Rectal smooth muscle tissue (tissue), 1 donor: ENCODE measurements around the gene CERS6.
"Not testable (repeated sequence)": the region's sequence is repeated elsewhere in the genome, so short reads cannot be mapped to it uniquely, and the experiment has no call there.

Experiments
- H3K27ac ChIP-seq: one replicate; pipeline ENCODE4 v1.7.0; 2013; ENCODE audit warnings: low read depth, low read length, inconsistent platforms
- H3K27me3 ChIP-seq: one replicate; pipeline ENCODE4 v1.7.0; 2013; ENCODE audit warnings: low read length; ENCODE audit not compliant: control insufficient read depth, insufficient read depth
- H3K36me3 ChIP-seq: one replicate; pipeline ENCODE4 v1.7.0; 2013; ENCODE audit warnings: low read length; ENCODE audit not compliant: control insufficient read depth, insufficient read depth
- H3K4me1 ChIP-seq: one replicate; pipeline ENCODE4 v1.7.0; 2013; ENCODE audit warnings: low read length; ENCODE audit not compliant: control insufficient read depth, insufficient read depth
- H3K4me3 ChIP-seq: one replicate; pipeline ENCODE4 v1.7.0; 2013; ENCODE audit warnings: low read length
- H3K9ac ChIP-seq: one replicate; pipeline ENCODE4 v1.7.0; 2013; ENCODE audit warnings: low read length

CERS6 gene

DNA sequence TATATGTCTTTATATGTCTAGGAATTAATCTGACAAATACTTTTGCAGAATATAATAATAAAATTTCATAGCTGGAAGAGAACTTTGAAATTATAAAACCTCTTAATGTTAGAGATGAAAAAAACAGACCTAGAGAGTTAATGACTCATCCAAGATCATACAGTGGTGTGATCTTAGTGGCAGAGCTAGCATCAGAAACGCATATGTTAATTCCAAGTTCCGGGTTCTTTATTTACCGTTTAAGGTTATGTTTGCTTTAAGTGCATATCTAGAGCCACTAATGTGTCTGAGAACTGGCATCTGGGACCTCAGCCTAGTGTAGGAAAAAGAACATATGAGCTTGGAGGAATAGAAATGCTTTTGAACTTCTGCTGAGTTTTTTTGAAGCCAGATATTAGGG lies 24.3 kb downstream of the CERS6 start:
- no peaks in the 10 kb centered on the region for H3K4me1 ChIP-seq
- no peak overlapping the region for H3K27ac ChIP-seq
- H3K36me3 ChIP-seq: no peaks in the 10 kb centered on the region
- H3K27me3 ChIP-seq: no peaks in the 10 kb centered on the region
- H3K9ac ChIP-seq: no peak overlapping the region
- no peak overlapping the region for H3K4me3 ChIP-seq

DNA sequence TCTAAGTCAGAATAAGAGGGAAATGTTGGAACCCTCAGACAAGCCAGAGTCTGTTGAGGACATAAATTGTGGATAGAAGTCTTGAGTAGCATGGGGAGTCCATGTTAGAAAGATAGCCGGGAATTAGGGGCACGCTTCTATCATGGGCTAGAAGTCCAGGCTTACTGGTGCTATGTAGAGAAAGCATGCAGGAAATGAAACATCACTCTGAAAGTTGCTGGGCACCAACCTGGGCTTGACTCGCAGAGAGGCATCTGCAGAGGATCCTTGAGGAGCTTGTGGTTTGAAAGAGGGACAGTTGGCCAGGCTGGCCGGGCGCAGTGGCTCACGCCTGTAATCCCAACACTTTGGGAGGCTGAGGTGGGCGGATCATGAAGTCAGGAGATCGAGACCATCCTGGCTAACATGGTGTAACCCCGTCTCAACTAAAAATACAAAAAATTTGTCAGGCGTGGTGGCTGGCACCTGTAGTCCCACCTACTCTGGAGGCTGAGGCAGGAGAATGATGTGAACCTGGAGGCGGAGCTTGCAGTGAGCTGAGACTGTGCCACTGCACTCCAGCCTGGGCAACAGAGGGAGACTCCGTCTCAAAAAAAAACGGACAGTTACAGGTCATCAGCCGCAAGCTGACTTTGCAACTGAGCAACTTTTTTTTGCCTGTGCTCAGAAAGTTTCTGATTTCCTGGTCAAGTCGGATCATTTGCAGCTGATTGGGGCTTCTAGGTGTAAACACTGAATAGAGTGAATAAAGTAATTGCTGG lies 24.9 kb downstream of the CERS6 start:
- H3K9ac ChIP-seq: no peak overlapping the region
- no peaks in the 10 kb centered on the region for H3K4me1 ChIP-seq
- no peak overlapping the region for H3K4me3 ChIP-seq
- H3K27ac ChIP-seq: no peak overlapping the region
- no peaks in the 10 kb centered on the region for H3K36me3 ChIP-seq
- H3K27me3 ChIP-seq: no peaks in the 10 kb centered on the region

DNA sequence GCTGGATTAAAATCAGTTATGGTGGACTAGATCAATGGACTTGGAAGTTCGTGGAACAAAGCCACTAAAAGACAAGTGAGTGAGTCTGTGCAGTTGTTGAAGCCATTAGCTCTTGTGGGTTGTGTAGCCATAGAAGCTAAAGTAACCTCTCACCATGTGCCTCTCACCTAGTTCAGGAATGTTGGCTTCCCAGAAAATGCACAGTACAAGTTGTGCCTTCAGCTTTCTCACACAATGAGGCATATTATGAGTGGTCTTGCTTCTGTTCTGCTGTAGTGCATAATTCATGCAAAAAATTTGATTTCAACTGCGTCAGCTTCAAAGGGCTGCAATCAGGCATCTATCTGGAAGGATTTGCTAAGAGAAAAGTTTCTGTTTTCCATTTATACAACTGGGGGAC lies 26.2 kb downstream of the CERS6 start:
- Histone ChIP-seq H3K4me3 (no peak overlapping the region), H3K27ac (no peak overlapping the region), H3K4me1 (no peaks in the 10 kb centered on the region), H3K9ac (no peak overlapping the region), H3K27me3 (no peaks in the 10 kb centered on the region), H3K36me3 (no peaks in the 10 kb centered on the region)

DNA sequence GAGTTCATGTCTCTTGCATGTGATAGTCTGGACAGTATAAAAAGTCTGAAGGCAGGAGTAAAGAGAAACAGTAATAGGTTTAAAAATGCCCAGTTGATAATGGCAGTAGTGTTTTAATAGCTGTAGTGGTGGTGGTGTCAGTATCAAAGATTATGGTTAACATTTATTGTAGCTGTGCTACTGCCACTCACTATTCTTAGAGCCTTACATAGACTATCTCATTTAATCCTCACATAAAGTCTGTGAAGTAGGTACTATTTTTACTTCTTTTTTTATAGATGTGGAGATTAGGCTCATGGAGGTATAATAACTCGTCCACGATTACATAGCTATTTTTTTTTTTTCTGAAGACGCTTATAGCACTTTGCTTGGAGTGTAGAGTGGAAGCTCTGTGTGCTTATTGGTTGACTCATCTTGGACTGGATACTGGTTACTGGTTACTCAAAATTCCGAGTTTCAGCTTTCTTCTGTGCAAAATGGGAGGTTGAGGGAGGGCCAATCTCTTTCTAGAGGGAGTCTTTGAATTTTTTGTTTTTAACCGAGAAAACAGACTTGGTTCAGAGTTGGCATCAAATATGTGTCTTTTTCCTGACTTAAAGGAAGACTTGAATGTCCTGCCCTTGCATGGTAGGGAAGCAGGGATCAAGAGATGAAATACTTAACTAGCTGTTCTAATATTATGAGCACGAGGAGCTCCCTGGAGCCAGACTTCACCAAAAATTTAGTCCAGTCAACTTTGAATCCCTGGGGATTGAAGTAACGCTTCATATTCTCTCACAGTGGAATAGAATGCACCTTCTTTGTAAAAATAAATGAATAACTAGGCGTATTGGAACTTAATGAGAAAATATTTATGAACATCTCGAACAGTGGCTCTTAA lies 27.1 kb downstream of the CERS6 start:
- no peaks in the 10 kb centered on the region for H3K36me3 ChIP-seq
- no peaks in the 10 kb centered on the region for H3K27me3 ChIP-seq
- H3K4me1 ChIP-seq: no peaks in the 10 kb centered on the region
- H3K27ac ChIP-seq: no peak overlapping the region
- H3K9ac ChIP-seq: no peak overlapping the region
- no peak overlapping the region for H3K4me3 ChIP-seq

DNA sequence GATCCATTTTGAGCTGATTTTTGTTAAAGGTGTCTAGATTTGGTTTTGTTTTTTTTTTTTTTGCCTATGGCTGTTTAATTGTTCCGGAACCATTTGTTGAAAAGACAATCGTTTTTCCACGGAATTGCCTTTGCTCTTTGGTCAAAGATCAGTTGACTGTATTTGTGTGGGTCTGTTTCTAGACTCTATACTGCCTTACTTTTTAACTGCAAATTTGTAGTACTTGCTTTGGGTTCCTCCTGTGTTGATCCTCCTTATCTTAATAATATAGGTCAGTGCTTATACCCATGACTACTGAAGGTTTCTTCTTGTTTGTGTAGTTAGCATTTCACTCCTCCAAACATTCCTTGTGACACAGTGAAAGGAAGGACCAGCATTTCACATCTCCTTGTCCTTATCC lies 30.4 kb downstream of the CERS6 start:
- H3K9ac ChIP-seq: no peak overlapping the region
- no peak overlapping the region for H3K27ac ChIP-seq
- peaks cover 5% of the 10 kb centered on the region for H3K4me1 ChIP-seq
- no peaks in the 10 kb centered on the region for H3K36me3 ChIP-seq
- H3K27me3 ChIP-seq: no peaks in the 10 kb centered on the region
- H3K4me3 ChIP-seq: no peak overlapping the region

DNA sequence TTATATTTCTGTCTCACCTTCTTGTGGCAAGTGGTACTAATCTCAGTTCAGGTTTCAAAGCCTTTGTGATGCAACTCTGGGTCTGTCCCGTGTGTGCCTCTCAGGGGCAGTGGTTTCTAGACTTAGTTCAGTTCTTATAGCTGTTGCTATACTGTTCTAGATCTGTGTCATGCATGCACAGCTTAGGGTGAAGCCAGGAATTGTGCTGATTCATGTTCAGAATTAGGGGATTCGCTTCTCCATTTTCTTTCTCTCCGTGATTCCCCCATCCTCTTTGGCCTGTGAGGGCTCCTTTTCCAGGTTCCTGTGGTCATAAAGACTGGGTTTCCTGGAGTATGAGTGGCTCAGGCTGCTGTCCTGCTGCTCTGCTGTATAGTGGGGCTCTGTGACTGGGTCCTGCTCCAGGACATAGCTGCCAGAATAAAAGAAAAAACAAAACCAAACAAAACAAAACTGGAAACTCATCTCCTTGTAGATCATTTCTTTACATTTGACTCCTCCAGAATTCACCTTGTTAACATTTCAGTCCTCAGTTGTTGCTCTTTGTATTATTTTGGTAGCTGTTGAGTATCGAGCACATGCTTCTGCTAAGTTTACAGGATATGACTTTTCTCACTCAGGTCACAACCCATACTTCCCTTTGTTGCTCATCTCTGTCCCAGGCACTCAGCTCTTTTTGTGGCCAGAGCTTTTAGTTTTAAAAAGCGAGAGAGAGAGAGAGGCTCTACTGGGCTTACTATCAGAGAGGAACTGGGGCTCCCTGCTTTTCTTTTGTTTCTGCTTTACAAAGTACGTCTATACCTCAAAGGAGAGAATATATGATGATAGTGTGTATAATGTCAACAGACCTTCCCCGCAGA lies 34.2 kb downstream of the CERS6 start:
- Histone ChIP-seq H3K4me1 (peaks cover 5% of the 10 kb centered on the region), H3K9ac (no peak overlapping the region), H3K27ac (no peak overlapping the region), H3K4me3 (peak overlapping the region; percentile 34), H3K27me3 (no peaks in the 10 kb centered on the region), H3K36me3 (no peaks in the 10 kb centered on the region)

DNA sequence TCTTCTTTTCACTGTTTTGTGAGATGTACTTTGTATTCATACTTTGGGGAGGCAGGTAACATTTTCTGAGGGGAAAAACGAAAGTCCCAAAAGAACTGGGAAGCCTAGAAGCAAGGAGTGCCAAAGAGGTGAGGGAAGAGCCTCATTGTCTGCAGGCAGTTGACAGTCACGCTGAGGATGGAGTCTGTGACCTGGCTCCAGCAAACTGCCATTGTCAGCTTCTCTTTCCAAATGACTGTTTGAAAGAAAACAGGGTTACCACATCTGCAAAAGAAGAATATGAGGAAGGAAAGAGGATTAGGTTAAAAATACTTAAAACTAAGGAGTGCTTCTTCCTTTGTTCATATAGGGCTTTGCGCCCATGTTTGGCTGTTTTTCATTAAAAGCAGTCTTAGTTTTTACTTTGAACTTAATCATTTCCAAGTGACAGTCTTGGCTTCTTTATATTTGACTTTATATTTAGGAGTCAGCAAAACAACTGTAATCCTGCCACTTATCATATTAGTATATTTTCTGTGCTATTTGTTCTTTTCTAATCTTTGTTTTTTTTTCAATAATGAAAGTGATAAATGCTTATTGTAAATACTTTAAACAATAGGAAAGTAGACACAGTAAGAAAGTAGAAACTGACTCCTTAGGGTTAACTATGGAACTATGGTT lies 35.0 kb downstream of the CERS6 start:
- no peak overlapping the region for H3K27ac ChIP-seq

DNA sequence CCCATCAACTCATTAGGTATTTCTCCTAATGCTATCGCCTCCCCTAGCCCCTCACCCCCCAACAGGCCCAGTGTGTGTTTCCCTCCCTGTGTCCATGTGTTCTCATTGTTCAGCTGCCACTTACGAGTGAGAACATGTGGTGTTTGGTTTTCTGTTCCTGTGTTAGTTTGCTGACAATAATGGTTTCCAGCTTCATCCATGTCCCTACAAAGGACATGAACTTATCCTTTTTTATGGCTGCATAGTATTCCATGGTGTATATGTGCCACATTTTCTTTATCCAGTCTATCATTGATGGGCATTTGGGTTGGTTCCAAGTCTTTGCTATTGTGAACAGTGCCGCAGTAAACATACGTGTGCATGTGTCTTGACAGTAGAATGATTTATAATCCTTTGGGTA lies 35.7 kb downstream of the CERS6 start:
- H3K27me3 ChIP-seq, H3K9ac ChIP-seq, H3K27ac ChIP-seq, H3K4me1 ChIP-seq, H3K36me3 ChIP-seq, H3K4me3 ChIP-seq: not testable (repeated sequence)

More for the DNA sequence above, 35.0 kb downstream of the CERS6 start:
- Histone ChIP-seq H3K36me3 (no peaks in the 10 kb centered on the region), H3K27me3 (no peaks in the 10 kb centered on the region), H3K9ac (no peak overlapping the region), H3K4me1 (peaks cover 5% of the 10 kb centered on the region), H3K4me3 (peak overlapping the region; percentile 34)

DNA sequence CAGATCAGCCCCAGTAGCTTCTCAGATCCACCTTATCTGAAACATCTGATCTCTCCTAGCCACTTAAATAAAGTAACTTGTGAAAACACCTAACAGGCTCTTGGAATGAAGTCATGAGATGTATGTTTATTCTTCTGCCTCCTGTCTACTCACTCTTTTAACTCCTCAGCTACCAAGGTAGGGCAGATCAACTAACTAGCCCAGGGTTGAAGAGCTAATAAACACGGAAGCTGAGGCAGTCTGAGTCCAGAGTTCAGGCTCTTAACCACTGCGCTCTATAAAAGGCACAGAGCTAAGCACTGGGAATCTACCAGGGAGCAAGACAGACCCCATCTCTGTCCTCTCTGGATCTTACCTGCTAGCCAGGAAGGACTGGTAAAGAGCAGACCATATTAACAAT lies 37.1 kb downstream of the CERS6 start:
- not testable (repeated sequence) for H3K27me3 ChIP-seq, H3K4me1 ChIP-seq, H3K9ac ChIP-seq, H3K36me3 ChIP-seq, H3K4me3 ChIP-seq, H3K27ac ChIP-seq

DNA sequence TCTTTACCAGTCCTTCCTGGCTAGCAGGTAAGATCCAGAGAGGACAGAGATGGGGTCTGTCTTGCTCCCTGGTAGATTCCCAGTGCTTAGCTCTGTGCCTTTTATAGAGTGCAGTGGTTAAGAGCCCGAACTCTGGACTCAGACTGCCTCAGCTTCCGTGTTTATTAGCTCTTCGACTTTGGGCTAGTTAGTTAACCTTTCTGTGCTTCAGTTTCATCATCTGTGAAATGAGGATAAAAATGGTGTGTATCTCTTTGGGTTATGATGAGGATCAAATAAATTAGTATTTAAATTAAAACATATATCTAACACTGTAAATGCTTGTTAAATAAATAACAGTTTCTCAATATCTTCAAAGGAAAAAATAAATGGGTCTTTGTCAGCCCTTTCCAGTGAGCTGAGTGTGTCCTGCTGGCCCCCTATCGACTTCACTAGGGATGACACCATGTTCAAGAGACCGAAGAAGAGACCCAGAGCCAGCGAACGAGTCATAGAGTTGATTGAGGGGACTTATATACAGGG lies 38.2 kb downstream of the CERS6 start:
- no peak overlapping the region for H3K27ac ChIP-seq
- no peak overlapping the region for H3K4me3 ChIP-seq

DNA sequence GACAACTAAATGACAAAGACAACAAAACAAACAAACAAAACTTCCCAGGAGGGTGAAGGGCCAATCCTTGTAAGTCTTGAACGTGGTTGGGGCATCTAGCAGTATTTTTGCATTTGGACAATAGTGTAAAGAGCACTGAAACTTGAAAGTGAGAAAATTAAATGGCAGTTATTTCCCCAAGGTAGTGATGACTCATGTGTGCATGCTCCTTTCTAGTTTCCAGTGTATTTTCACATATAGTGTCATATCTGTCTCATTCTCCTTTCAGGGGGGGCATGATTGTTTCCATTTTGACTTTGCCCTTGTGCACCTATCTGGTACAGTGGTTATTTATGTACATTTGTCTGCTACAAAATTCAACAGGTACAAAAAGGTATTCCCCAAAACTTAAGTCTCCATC lies 39.5 kb downstream of the CERS6 start:
- Histone ChIP-seq H3K27ac (no peak overlapping the region), H3K4me1 (no peaks in the 10 kb centered on the region), H3K36me3 (no peaks in the 10 kb centered on the region), H3K9ac (no peak overlapping the region), H3K4me3 (no peak overlapping the region), H3K27me3 (no peaks in the 10 kb centered on the region)

More for the DNA sequence above, 38.2 kb downstream of the CERS6 start:
- H3K9ac ChIP-seq: no peak overlapping the region
- H3K4me1 ChIP-seq: peaks cover 5% of the 10 kb centered on the region
- H3K36me3 ChIP-seq: no peaks in the 10 kb centered on the region
- H3K27me3 ChIP-seq: no peaks in the 10 kb centered on the region
